ENCODE data around the gene RFNG. TPM values are rescaled to one million over a fixed set of nuclear protein-coding genes. Genes with fewer than 3 reads are reported as not detected.

Gene RFNG
- total and polyA plus RNA-seq, 2 of the 13 experiments (the other 11 are each of a cell fraction or from before 2014, with no cell fraction given) = 61.4 to 64.0 TPM

DNA sequence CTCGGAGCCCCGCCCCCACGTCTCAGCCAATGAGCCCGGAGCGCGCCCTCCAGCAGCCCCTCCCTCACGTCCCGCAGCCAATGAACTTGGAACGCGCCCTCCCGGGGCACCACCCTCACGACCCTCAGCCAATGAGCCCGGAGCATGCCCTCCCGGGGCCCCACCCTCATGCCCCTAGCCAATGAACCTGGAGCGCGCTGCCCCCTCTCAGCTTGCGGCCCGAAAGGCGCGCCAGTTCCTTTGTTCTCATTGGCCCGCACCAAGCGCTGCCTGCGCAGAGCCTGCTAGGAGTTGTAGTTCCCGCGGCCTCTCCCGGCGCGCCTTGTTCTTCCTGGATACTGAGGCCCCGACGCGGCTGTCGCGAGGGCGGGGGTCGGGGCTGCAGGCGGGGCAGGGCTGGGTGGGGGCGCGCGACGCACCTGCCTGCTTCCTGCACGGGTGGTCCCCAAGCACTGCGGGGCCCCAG lies 28.6 kb downstream of the RFNG start, which contains the start of gene LRRC45 (continued):
- TF ChIP-seq STAG1 (CRISPR knock-in tag; IDR thresholded peaks at IDR 0.05) (no peak), ETV5 (CRISPR knock-in tag; IDR thresholded peaks at IDR 0.05; ENCODE audit: borderline replicate concordance) (no peak), HNRNPL (IDR thresholded peaks at IDR 0.05; ENCODE audit: low read depth, low read length) (no peak), CREM (IDR thresholded peaks at IDR 0.05) (peak; percentile 88), CREM (CRISPR knock-in tag; IDR thresholded peaks at IDR 0.05) (no peak), GATAD2A (CRISPR knock-in tag; IDR thresholded peaks at IDR 0.05) (0 out of 2 replicates have a peak, but pooled peaks have one; percentile 2), FOXO1 (CRISPR knock-in tag; IDR thresholded peaks at IDR 0.05) (no peak), EP300 (IDR thresholded peaks at IDR 0.05; ENCODE audit: low read depth in 2 of 2, low read length in 2 of 2) (no peak), EP300 (CRISPR knock-in tag; IDR thresholded peaks at IDR 0.05; ENCODE audit: borderline replicate concordance) (no peak), ASH2L (IDR thresholded peaks at IDR 0.05; ENCODE audit: insufficient read length, low read depth, low read length) (peak; percentile 41), EED (CRISPR knock-in tag; IDR thresholded peaks at IDR 0.05) (no peak), DPF2 (CRISPR knock-in tag; IDR thresholded peaks at IDR 0.05; ENCODE audit: borderline replicate concordance, low read depth) (no peak), ZNF552 (CRISPR knock-in tag; IDR thresholded peaks at IDR 0.05; ENCODE audit: borderline replicate concordance) (no peak), ZNF33A (CRISPR knock-in tag; IDR thresholded peaks at IDR 0.05; ENCODE audit: borderline replicate concordance) (no peak), CBX2 (IDR thresholded peaks at IDR 0.05; ENCODE audit: low read depth, low read length) (no peak), CBX2 (CRISPR knock-in tag; IDR thresholded peaks at IDR 0.05; ENCODE audit: low read depth) (no peak), PPARG (CRISPR knock-in tag; conservative IDR thresholded peaks at IDR 0.05) (no peak), ZNF720 (CRISPR knock-in tag; IDR thresholded peaks at IDR 0.05) (no peak)
- TF ChIP-seq, protein P1, sequence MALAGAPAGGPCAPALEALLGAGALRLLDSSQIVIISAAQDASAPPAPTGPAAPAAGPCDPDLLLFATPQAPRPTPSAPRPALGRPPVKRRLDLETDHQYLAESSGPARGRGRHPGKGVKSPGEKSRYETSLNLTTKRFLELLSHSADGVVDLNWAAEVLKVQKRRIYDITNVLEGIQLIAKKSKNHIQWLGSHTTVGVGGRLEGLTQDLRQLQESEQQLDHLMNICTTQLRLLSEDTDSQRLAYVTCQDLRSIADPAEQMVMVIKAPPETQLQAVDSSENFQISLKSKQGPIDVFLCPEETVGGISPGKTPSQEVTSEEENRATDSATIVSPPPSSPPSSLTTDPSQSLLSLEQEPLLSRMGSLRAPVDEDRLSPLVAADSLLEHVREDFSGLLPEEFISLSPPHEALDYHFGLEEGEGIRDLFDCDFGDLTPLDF (CRISPR knock-in tag; IDR thresholded peaks at IDR 0.05) = peak; percentile 100
- TF ChIP-seq, protein P2, sequence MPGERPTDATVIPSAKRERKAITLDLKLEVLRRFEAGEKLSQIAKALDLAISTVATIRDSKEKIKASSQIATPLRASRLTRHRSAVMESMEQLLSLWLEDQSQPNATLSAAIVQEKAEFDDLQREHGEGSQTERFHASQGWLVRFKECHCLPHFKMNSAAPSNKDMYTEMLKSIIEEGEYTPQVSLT (CRISPR knock-in tag; IDR thresholded peaks at IDR 0.05; ENCODE audit: borderline replicate concordance, low read depth) = no peak
- TF ChIP-seq, protein P3, sequence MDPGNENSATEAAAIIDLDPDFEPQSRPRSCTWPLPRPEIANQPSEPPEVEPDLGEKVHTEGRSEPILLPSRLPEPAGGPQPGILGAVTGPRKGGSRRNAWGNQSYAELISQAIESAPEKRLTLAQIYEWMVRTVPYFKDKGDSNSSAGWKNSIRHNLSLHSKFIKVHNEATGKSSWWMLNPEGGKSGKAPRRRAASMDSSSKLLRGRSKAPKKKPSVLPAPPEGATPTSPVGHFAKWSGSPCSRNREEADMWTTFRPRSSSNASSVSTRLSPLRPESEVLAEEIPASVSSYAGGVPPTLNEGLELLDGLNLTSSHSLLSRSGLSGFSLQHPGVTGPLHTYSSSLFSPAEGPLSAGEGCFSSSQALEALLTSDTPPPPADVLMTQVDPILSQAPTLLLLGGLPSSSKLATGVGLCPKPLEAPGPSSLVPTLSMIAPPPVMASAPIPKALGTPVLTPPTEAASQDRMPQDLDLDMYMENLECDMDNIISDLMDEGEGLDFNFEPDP (CRISPR knock-in tag; conservative IDR thresholded peaks at IDR 0.05) = no peak
- TF ChIP-seq, protein P4, sequence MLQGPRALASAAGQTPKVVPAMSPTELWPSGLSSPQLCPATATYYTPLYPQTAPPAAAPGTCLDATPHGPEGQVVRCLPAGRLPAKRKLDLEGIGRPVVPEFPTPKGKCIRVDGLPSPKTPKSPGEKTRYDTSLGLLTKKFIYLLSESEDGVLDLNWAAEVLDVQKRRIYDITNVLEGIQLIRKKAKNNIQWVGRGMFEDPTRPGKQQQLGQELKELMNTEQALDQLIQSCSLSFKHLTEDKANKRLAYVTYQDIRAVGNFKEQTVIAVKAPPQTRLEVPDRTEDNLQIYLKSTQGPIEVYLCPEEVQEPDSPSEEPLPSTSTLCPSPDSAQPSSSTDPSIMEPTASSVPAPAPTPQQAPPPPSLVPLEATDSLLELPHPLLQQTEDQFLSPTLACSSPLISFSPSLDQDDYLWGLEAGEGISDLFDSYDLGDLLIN (CRISPR knock-in tag; IDR thresholded peaks at IDR 0.05; ENCODE audit: borderline replicate concordance) = peak; percentile 90; the same call in 1 of the 2 replicates
- TF ChIP-seq, protein P5, sequence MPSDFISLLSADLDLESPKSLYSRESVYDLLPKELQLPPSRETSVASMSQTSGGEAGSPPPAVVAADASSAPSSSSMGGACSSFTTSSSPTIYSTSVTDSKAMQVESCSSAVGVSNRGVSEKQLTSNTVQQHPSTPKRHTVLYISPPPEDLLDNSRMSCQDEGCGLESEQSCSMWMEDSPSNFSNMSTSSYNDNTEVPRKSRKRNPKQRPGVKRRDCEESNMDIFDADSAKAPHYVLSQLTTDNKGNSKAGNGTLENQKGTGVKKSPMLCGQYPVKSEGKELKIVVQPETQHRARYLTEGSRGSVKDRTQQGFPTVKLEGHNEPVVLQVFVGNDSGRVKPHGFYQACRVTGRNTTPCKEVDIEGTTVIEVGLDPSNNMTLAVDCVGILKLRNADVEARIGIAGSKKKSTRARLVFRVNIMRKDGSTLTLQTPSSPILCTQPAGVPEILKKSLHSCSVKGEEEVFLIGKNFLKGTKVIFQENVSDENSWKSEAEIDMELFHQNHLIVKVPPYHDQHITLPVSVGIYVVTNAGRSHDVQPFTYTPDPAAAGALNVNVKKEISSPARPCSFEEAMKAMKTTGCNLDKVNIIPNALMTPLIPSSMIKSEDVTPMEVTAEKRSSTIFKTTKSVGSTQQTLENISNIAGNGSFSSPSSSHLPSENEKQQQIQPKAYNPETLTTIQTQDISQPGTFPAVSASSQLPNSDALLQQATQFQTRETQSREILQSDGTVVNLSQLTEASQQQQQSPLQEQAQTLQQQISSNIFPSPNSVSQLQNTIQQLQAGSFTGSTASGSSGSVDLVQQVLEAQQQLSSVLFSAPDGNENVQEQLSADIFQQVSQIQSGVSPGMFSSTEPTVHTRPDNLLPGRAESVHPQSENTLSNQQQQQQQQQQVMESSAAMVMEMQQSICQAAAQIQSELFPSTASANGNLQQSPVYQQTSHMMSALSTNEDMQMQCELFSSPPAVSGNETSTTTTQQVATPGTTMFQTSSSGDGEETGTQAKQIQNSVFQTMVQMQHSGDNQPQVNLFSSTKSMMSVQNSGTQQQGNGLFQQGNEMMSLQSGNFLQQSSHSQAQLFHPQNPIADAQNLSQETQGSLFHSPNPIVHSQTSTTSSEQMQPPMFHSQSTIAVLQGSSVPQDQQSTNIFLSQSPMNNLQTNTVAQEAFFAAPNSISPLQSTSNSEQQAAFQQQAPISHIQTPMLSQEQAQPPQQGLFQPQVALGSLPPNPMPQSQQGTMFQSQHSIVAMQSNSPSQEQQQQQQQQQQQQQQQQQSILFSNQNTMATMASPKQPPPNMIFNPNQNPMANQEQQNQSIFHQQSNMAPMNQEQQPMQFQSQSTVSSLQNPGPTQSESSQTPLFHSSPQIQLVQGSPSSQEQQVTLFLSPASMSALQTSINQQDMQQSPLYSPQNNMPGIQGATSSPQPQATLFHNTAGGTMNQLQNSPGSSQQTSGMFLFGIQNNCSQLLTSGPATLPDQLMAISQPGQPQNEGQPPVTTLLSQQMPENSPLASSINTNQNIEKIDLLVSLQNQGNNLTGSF (CRISPR knock-in tag; IDR thresholded peaks at IDR 0.05) = no peak
